H1 (cell line): ENCODE data around the gene FBN2. TPM values are rescaled to one million over a fixed set of nuclear protein-coding genes. Genes with fewer than 3 reads are reported as not detected.

Experiments
- CTCF ChIA-PET: fragments of 300-600 bp; sonication (Branson Sonifier 250); formaldehyde crosslinking; loops from one replicate; lab custom pipeline; 2021; ENCODE audit not compliant: partially characterized antibody; lab: Charles Lee
- POLR2A ChIA-PET: fragments of 300-600 bp; sonication (Branson Sonifier 250); formaldehyde crosslinking; loops from one replicate; lab custom pipeline; 2021; ENCODE audit warnings: inconsistent platforms; ENCODE audit not compliant: partially characterized antibody; lab: Charles Lee
- DNase-seq, 2 experiments: peaks; one replicate each; pipeline versions ENCODE4 v3.0.0 to v3.0.0-alpha.2; 2010 to 2022; ENCODE audit warnings: low spot score in 2 of 2, low read depth in 1 of 2, mixed read lengths in 1 of 2
- FAIRE-seq: peaks from 2 replicates; lab custom pipeline; 2011; peaks lifted over from hg19 to GRCh38; lab: Jason Lieb, UNC
- H2AFZ ChIP-seq: 2 replicates; pipeline ENCODE4 v1.8.1; 2012; ENCODE audit warnings: low read length, inconsistent platforms
- H2AK5ac ChIP-seq: 2 replicates; pipeline ENCODE4 v1.6.1; 2013; ENCODE audit warnings: low read depth, low read length
- H2BK120ac ChIP-seq: replicated peaks from 2 replicates; pipeline ENCODE3; 2013; ENCODE audit warnings: low read depth, low read length, inconsistent platforms
- H2BK12ac ChIP-seq: 2 replicates; pipeline ENCODE4 v1.6.1; 2013; ENCODE audit warnings: low read depth, low read length
- H2BK15ac ChIP-seq: 2 replicates; pipeline ENCODE4 v1.6.1; 2013; ENCODE audit warnings: low read length
- H2BK20ac ChIP-seq: 2 replicates; pipeline ENCODE4 v1.6.1; 2013; ENCODE audit warnings: low read length
- H2BK5ac ChIP-seq: 2 replicates; pipeline ENCODE4 v1.6.1; 2013; ENCODE audit warnings: low read depth, low read length
- H3K14ac ChIP-seq: 2 replicates; pipeline ENCODE4 v1.6.1; 2013; ENCODE audit warnings: inconsistent platforms; ENCODE audit not compliant: insufficient read length
- H3K18ac ChIP-seq: 2 replicates; pipeline ENCODE4 v1.6.1; 2013; ENCODE audit warnings: low read length; ENCODE audit errors: extremely low read depth
- H3K23ac ChIP-seq: 2 replicates; pipeline ENCODE4 v1.6.1; 2013; ENCODE audit warnings: inconsistent platforms; ENCODE audit not compliant: insufficient read length
- H3K23me2 ChIP-seq: 2 replicates; pipeline ENCODE4 v1.6.1; 2013; ENCODE audit warnings: low read depth, low read length
- H3K27ac ChIP-seq: 2 replicates; pipeline ENCODE4 v1.6.1; 2011; ENCODE audit warnings: low read depth, low read length, inconsistent platforms
- H3K27me3 ChIP-seq, 4 experiments: replicated peaks in 1 of 4; 1 replicate in 1 of 4; 2 replicates in 3 of 4; pipeline versions ENCODE4 v1.6.1 to v1.8.1; 2011 to 2013; ENCODE audit warnings: low read length in 3 of 4, mild to moderate bottlenecking in 3 of 4, inconsistent platforms in 2 of 4, mixed read lengths in 2 of 4, moderate library complexity in 1 of 4; ENCODE audit not compliant: control insufficient read depth in 3 of 4, insufficient read depth in 3 of 4; ENCODE audit errors: extremely low read depth in 1 of 4
- H3K36me3 ChIP-seq, 4 experiments: 2 replicates each; pipeline versions ENCODE4 v1.6.1 to v1.8.1; 2011 to 2013; ENCODE audit warnings: mild to moderate bottlenecking in 4 of 4, low read length in 3 of 4, moderate library complexity in 2 of 4, control low read depth in 1 of 4, inconsistent platforms in 1 of 4; ENCODE audit not compliant: insufficient read depth in 4 of 4, control insufficient read depth in 2 of 4
- H3K4ac ChIP-seq: replicated peaks from 2 replicates; pipeline ENCODE3; 2013; ENCODE audit warnings: low read length, low read depth, mixed read lengths, inconsistent platforms; ENCODE audit not compliant: insufficient read length
- H3K4me1 ChIP-seq, 4 experiments: replicated peaks in 1 of 4; 1 replicate in 1 of 4; 2 replicates in 3 of 4; pipeline versions ENCODE4 v1.6.1 to v1.8.1; 2011 to 2013; ENCODE audit warnings: low read length in 3 of 4, inconsistent platforms in 2 of 4, mixed read lengths in 1 of 4; ENCODE audit not compliant: insufficient read depth in 4 of 4, control insufficient read depth in 3 of 4
- H3K4me2 ChIP-seq, 2 experiments: 2 replicates each; pipeline versions ENCODE4 v1.6.1 to v1.8.1; 2011 to 2013; ENCODE audit warnings: low read depth in 2 of 2, low read length in 2 of 2, control low read depth in 1 of 2, inconsistent platforms in 1 of 2, mild to moderate bottlenecking in 1 of 2; ENCODE audit not compliant: insufficient read depth in 1 of 2
- H3K4me3 ChIP-seq, 4 experiments: fragments of 200-600, 300-600 bp in 1 of 4; sonication (generic), shearing (Covaris generic), sonication (Bioruptor Twin) in 1 of 4; 2 replicates each; pipeline versions ENCODE4 v1.5.1 to v1.8.1; 2011 to 2016; ENCODE audit warnings: low read length in 4 of 4, low read depth in 3 of 4, control low read depth in 2 of 4, inconsistent platforms in 2 of 4, mild to moderate bottlenecking in 2 of 4, mixed read lengths in 1 of 4, moderate library complexity in 1 of 4; ENCODE audit not compliant: insufficient read depth in 2 of 4; ENCODE audit errors: extremely low read depth in 1 of 4
- H3K56ac ChIP-seq: replicated peaks from 2 replicates; pipeline ENCODE3; 2013; ENCODE audit warnings: low read depth, mild to moderate bottlenecking, mixed read lengths, low read length, inconsistent platforms; ENCODE audit not compliant: insufficient read length
- H3K79me1 ChIP-seq: 2 replicates; pipeline ENCODE4 v1.6.1; 2013; ENCODE audit warnings: low read depth, low read length, control low read depth
- H3K79me2 ChIP-seq, 2 experiments: 2 replicates each; pipeline versions ENCODE4 v1.6.1 to v1.8.1; 2012 to 2013; ENCODE audit warnings: low read length in 2 of 2, mild to moderate bottlenecking in 2 of 2, inconsistent platforms in 1 of 2; ENCODE audit not compliant: insufficient read depth in 2 of 2, control insufficient read depth in 1 of 2
- H3K9ac ChIP-seq, 4 experiments: replicated peaks in 1 of 4; 1 replicate in 1 of 4; 2 replicates in 3 of 4; pipeline versions ENCODE4 v1.6.1 to v1.8.1; 2011 to 2013; ENCODE audit warnings: low read depth in 3 of 4, low read length in 3 of 4, control low read depth in 2 of 4, mild to moderate bottlenecking in 2 of 4, moderate library complexity in 2 of 4, inconsistent platforms in 1 of 4; ENCODE audit errors: extremely low read depth in 1 of 4
- H3K9me3 ChIP-seq, 2 experiments: 2 replicates each; pipeline versions ENCODE4 v1.6.1 to v1.8.1; 2012 to 2013; ENCODE audit warnings: mild to moderate bottlenecking in 2 of 2, moderate library complexity in 2 of 2, control low read depth in 1 of 2, inconsistent platforms in 1 of 2, low read depth in 1 of 2, low read length in 1 of 2, mixed read lengths in 1 of 2; ENCODE audit not compliant: insufficient read depth in 2 of 2
- H4K20me1 ChIP-seq, 2 experiments: replicated peaks in 1 of 2; 2 replicates each; pipeline versions ENCODE3 to v1.8.1; 2011 to 2013; ENCODE audit warnings: inconsistent platforms in 2 of 2, low read length in 2 of 2, mild to moderate bottlenecking in 1 of 2; ENCODE audit not compliant: insufficient read depth in 2 of 2, control insufficient read depth in 1 of 2
- H4K5ac ChIP-seq: 2 replicates; pipeline ENCODE4 v1.6.1; 2013; ENCODE audit warnings: low read length, low read depth, mixed read lengths, inconsistent platforms; ENCODE audit not compliant: insufficient read length
- H4K8ac ChIP-seq: 2 replicates; pipeline ENCODE4 v1.8.0; 2013; ENCODE audit warnings: mild to moderate bottlenecking, moderate library complexity, low read length, inconsistent platforms; ENCODE audit not compliant: insufficient read depth; ENCODE audit errors: extremely low read depth
- H4K91ac ChIP-seq: replicated peaks from 2 replicates; pipeline ENCODE3; 2013; ENCODE audit warnings: low read length, mixed read lengths, inconsistent platforms; ENCODE audit not compliant: insufficient read length
- CHD2 ChIP-seq: IDR thresholded peaks from 2 replicates; pipeline ENCODE4 v1.6.1; 2012; ENCODE audit warnings: low read length, improper control_type of control experiment
- CREB1 ChIP-seq: IDR thresholded peaks from 2 replicates; pipeline ENCODE4 v1.6.1; 2012; ENCODE audit warnings: inconsistent platforms
- GABPA ChIP-seq: IDR thresholded peaks from 2 replicates; pipeline ENCODE4 v1.6.1; 2011; ENCODE audit warnings: mild to moderate bottlenecking, low read length, moderate library complexity, borderline replicate concordance; ENCODE audit not compliant: insufficient read depth
- JUN ChIP-seq: IDR thresholded peaks from 2 replicates; pipeline ENCODE4 v1.6.1; 2011; ENCODE audit warnings: low read depth, mild to moderate bottlenecking, improper control_type of control experiment, low read length
- KDM1A ChIP-seq: fragments of 200-600, 300-600 bp; sonication (generic); IDR thresholded peaks from 2 replicates; pipeline ENCODE4 v1.7.1; 2016; ENCODE audit warnings: mild to moderate bottlenecking, low read length, borderline replicate concordance
- KDM4A ChIP-seq: IDR thresholded peaks from one replicate; pipeline ENCODE4 v1.7.1; 2012; ENCODE audit warnings: low read depth, mild to moderate bottlenecking, moderate library complexity, low read length, inconsistent platforms; ENCODE audit not compliant: severe bottlenecking
- KDM5A ChIP-seq: fragments of 200-600 bp; IDR thresholded peaks from 2 replicates; pipeline ENCODE4 v1.7.1; 2012; ENCODE audit warnings: mild to moderate bottlenecking, low read length, inconsistent platforms, mixed read lengths
- NANOG ChIP-seq: IDR thresholded peaks from 2 replicates; pipeline ENCODE4 v1.6.1; 2011; ENCODE audit warnings: low read length, low read depth, mild to moderate bottlenecking, inconsistent platforms; ENCODE audit not compliant: insufficient read depth, poor library complexity, severe bottlenecking
- POLR2A ChIP-seq, 2 experiments: IDR thresholded peaks; 1 replicate in 1 of 2; 2 replicates in 1 of 2; pipeline ENCODE4 v1.6.1; 2011; ENCODE audit warnings: low read depth in 2 of 2, low read length in 2 of 2, mild to moderate bottlenecking in 2 of 2; ENCODE audit errors: control extremely low read depth in 1 of 2
- RBBP5 ChIP-seq: IDR thresholded peaks from 2 replicates; pipeline ENCODE4 v1.7.1; 2012; ENCODE audit warnings: low read depth, mild to moderate bottlenecking, inconsistent platforms, low read length, moderate library complexity, borderline replicate concordance
- SIN3A ChIP-seq, 2 experiments: IDR thresholded peaks in 1 of 2; conservative IDR thresholded peaks in 1 of 2; 2 replicates each; pipeline ENCODE4 v1.6.1; 2011 to 2012; ENCODE audit warnings: low read length in 2 of 2, improper control_type of control experiment in 1 of 2, low read depth in 1 of 2, mild to moderate bottlenecking in 1 of 2
- SIX5 ChIP-seq: IDR thresholded peaks from 2 replicates; pipeline ENCODE4 v1.6.1; 2011; ENCODE audit warnings: mild to moderate bottlenecking, low read depth, low read length
- SP4 ChIP-seq: IDR thresholded peaks from 2 replicates; pipeline ENCODE4 v1.6.1; 2012; ENCODE audit warnings: low read length, inconsistent platforms
- SUZ12 ChIP-seq: fragments of 200-600 bp; sonication (generic); IDR thresholded peaks from 2 replicates; pipeline ENCODE4 v1.6.1; 2012; ENCODE audit warnings: mild to moderate bottlenecking, inconsistent platforms, low read length, moderate library complexity, mixed read lengths
- TBP ChIP-seq: IDR thresholded peaks from 2 replicates; pipeline ENCODE4 v1.6.1; 2011; ENCODE audit warnings: low read depth, low read length, improper control_type of control experiment
- WGBS, 2 experiments: shearing (Covaris generic) in 1 of 2; methylation state at CpG; one replicate each; pipeline versions ENCODE4 v1.1.6 to v1.1.7; 2013 to 2015; ENCODE audit warnings: low lambda C conversion rate in 2 of 2, mixed read lengths in 2 of 2, inconsistent platforms in 1 of 2, low coverage in 1 of 2, missing lambda C conversion rate in 1 of 2; ENCODE audit not compliant: insufficient replicate concordance in 2 of 2, insufficient coverage in 1 of 2, insufficient read length in 1 of 2; ENCODE audit errors: extremely low coverage in 1 of 2, missing lambda C conversion rate in 1 of 2; 5-methylcytosine and 5-hydroxymethylcytosine counted together
- polyA plus RNA-seq, 7 experiments: library from polyadenylated mRNA; depleted of rRNA in 3 of 7; stranded (reverse) in 5 of 7; unstranded in 2 of 7; fragments of >200 nt in 5 of 7; fragments of 200-250 nt in 2 of 7; gene quantifications; 1 replicate in 5 of 7; 2 replicates in 1 of 7; 4 replicates in 1 of 7; pipeline versions ENCODE4 v1.2.1 to v1.2.3, GENCODE V29; 2011 to 2013; ENCODE audit warnings: missing spikeins in 2 of 7, mixed read lengths in 2 of 7
- total RNA-seq: library from RNA; stranded (reverse); fragmentation: NEBNext Ultra II Directional; extraction: Animal tissue kit (Norgen Biotek cat#: 25700); gene quantifications from 2 replicates; pipeline ENCODE4 v1.2.1, GENCODE V29; 2021

The FBN2 gene
- total and polyA plus RNA-seq, 2 of the 8 experiments (the other 6 are each of a cell fraction or from before 2014, with no cell fraction given): 14.1 to 16.3 TPM

DNA sequence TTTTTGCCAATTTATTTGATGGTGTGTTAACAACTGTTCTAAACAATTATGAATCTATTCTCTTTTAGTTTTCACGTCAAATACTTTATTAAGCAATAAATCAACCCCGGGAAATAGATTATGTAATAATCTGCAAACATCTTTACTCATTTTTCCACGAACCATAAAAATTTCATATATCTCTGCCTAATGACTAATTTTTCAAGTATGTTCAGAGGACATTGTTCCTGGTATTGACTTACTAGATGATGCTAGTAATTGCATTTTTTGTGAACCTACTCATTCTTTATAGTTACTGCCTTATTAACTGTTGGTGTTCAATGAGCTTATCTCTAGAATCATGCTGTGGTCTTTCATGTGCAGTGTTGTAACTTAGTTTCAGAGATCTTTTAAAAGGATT is 41.0 kb upstream of the FBN2 start:
- TF ChIP-seq KDM4A (no peak), NANOG (no peak), KDM5A (no peak), SUZ12 (no peak), SP4 (no peak), SIX5 (no peak), RBBP5 (no peak), SIN3A (conservative IDR thresholded peaks at IDR 0.05 in 1 of 2, IDR thresholded peaks at IDR 0.05 in 1 of 2; ENCODE audit: low read depth in 1 of 2, low read length in 2 of 2) (no peak), KDM1A (no peak), CHD2 (no peak), POLR2A (IDR thresholded peaks at IDR 0.05; ENCODE audit: control extremely low read depth in 1 of 2, low read depth in 2 of 2, low read length in 2 of 2) (no peak), GABPA (no peak), TBP (no peak), JUN (no peak), CREB1 (no peak)
- no peak overlapping the region for H4K8ac ChIP-seq

More for the DNA sequence above, 41.0 kb upstream of the FBN2 start:
- H3K14ac ChIP-seq: no peak overlapping the region
- H3K36me3 ChIP-seq: no peaks in the 10 kb centered on the region; a peak in 1 of 8 replicates
- H2BK20ac ChIP-seq: no peak overlapping the region
- H3K79me1 ChIP-seq: no peaks in the 10 kb centered on the region
- H3K9ac ChIP-seq: no peak overlapping the region
- no peak for FAIRE-seq
- no peak overlapping the region for H2AK5ac ChIP-seq
- no peak overlapping the region for H2BK12ac ChIP-seq
- no peak overlapping the region for H2AFZ ChIP-seq
- POLR2A ChIA-PET: no interaction called here
- H3K56ac ChIP-seq: no peak overlapping the region
- H3K4me2 ChIP-seq: no peak overlapping the region
- H4K5ac ChIP-seq: no peak overlapping the region
- H3K4me3 ChIP-seq: no peak overlapping the region
- no peaks in the 10 kb centered on the region for H4K20me1 ChIP-seq
- no peak overlapping the region for H3K23ac ChIP-seq
- CTCF ChIA-PET: no interaction called here
- H3K4me1 ChIP-seq: no peaks in the 10 kb centered on the region
- H3K27me3 ChIP-seq: no peaks in the 10 kb centered on the region
- H2BK5ac ChIP-seq: no peak overlapping the region
- H3K79me2 ChIP-seq: no peaks in the 10 kb centered on the region
- H3K18ac ChIP-seq: no peak overlapping the region
- H3K9me3 ChIP-seq: no peaks in the 10 kb centered on the region
- no peak overlapping the region for H4K91ac ChIP-seq
- H2BK15ac ChIP-seq: no peak overlapping the region
- H3K27ac ChIP-seq: no peak overlapping the region
- H3K4ac ChIP-seq: no peak overlapping the region
- WGBS, 2 experiments: 93 to 100% methylated on average over 1 to 3 of the region's 3 CpGs
- DNase-seq: no peak
- H2BK120ac ChIP-seq: no peak overlapping the region
- no peaks in the 10 kb centered on the region; the same call in 1 of the 2 replicates for H3K23me2 ChIP-seq
